ENCODE data around the gene SMARCA2.

SMARCA2 gene

GRCh38 chr9:2087500-2088313, 72.6 kb downstream of the SMARCA2 start:
- DNase-seq (ENCODE audit: low spot score): peak; percentile 20

GRCh38 chr9:2093920-2094597, 78.9 kb downstream of the SMARCA2 start:
- DNase-seq (ENCODE audit: low spot score): no peak

- DNase-seq (ENCODE audit: low spot score): no peak
These were observed 81.3 kb downstream of the SMARCA2 start for GRCh38 chr9:2096376-2096970.

GRCh38 chr9:2106666-2107065, 91.5 kb downstream of the SMARCA2 start:
- no peak for DNase-seq (ENCODE audit: low spot score)

- DNase-seq (ENCODE audit: low spot score): no peak
These were observed 92.8 kb downstream of the SMARCA2 start for GRCh38 chr9:2107906-2108451.

- DNase-seq (ENCODE audit: low spot score): no peak
These were observed 94.0 kb downstream of the SMARCA2 start for GRCh38 chr9:2109069-2109650.

GRCh38 chr9:2110036-2110435, 94.9 kb downstream of the SMARCA2 start:
- no peak for DNase-seq (ENCODE audit: low spot score)

GRCh38 chr9:2116073-2116472, 100.9 kb downstream of the SMARCA2 start:
- DNase-seq (ENCODE audit: low spot score): no peak

GRCh38 chr9:2117527-2117926, 102.4 kb downstream of the SMARCA2 start:
- DNase-seq (ENCODE audit: low spot score): no peak

- no peak for DNase-seq (ENCODE audit: low spot score)
These were observed 104.4 kb downstream of the SMARCA2 start for GRCh38 chr9:2119566-2119965.

GRCh38 chr9:2120926-2121689, 106.0 kb downstream of the SMARCA2 start:
- peak; percentile 14 for DNase-seq (ENCODE audit: low spot score)

GRCh38 chr9:2122299-2122698, 107.2 kb downstream of the SMARCA2 start:
- no peak for DNase-seq (ENCODE audit: low spot score)

GRCh38 chr9:2125906-2126305, 110.8 kb downstream of the SMARCA2 start:
- no peak for DNase-seq (ENCODE audit: low spot score)

GRCh38 chr9:2126331-2126803, 111.2 kb downstream of the SMARCA2 start:
- DNase-seq (ENCODE audit: low spot score): no peak

- no peak for DNase-seq (ENCODE audit: low spot score)
These were observed 112.3 kb downstream of the SMARCA2 start for GRCh38 chr9:2127486-2127885.

- no peak for DNase-seq (ENCODE audit: low spot score)
These were observed 113.0 kb downstream of the SMARCA2 start for GRCh38 chr9:2128141-2128540.

GRCh38 chr9:2128618-2129017, 113.5 kb downstream of the SMARCA2 start:
- no peak for DNase-seq (ENCODE audit: low spot score)

GRCh38 chr9:2130941-2131340, 115.8 kb downstream of the SMARCA2 start:
- no peak for DNase-seq (ENCODE audit: low spot score)

- no peak for DNase-seq (ENCODE audit: low spot score)
These were observed 117.4 kb downstream of the SMARCA2 start for GRCh38 chr9:2132484-2133082.

GRCh38 chr9:2134391-2134790, 119.2 kb downstream of the SMARCA2 start:
- DNase-seq (ENCODE audit: low spot score): no peak

GRCh38 chr9:2138646-2139045, 123.5 kb downstream of the SMARCA2 start:
- no peak for DNase-seq (ENCODE audit: low spot score)
